Stimulated activated naive B cell treated with anti-CD40 and anti-IgM and Interleukin-4, amounts not matched to agents 10 μg/mL and 1 μg/mL and 100 μg/mL, for 72 hours (primary cell): ENCODE measurements around the gene MGLL.
A peak's percentile ranks its signal among the peaks of the same experiment; 100 is the strongest.

Source experiments
- ATAC-seq, 2 donors: fragments of 150-1000 bp; cut with Tn5 transposase; replicated peaks; 2 replicates each; pipeline ENCODE4 v1.10.0; 2021; ENCODE audit warnings: moderate library complexity in 1 of 2
- DNase-seq: peaks from one replicate; pipeline ENCODE4 v3.0.0; 2021
- H3K27ac Mint-ChIP-seq: one replicate; pipeline ENCODE4 v1.8.0; 2022; ENCODE audit warnings: mild to moderate bottlenecking, mixed read lengths
- H3K27me3 Mint-ChIP-seq, 2 donors: one replicate each; pipeline ENCODE4 v1.8.0; 2022; ENCODE audit warnings: mixed read lengths in 2 of 2
- H3K36me3 Mint-ChIP-seq, 2 donors: one replicate each; pipeline ENCODE4 v1.8.0; 2022; ENCODE audit warnings: mixed read lengths in 2 of 2, mild to moderate bottlenecking in 1 of 2
- H3K4me1 Mint-ChIP-seq, 2 donors: one replicate each; pipeline ENCODE4 v1.8.0; 2022; ENCODE audit warnings: mixed read lengths in 2 of 2, mild to moderate bottlenecking in 1 of 2
- H3K4me3 Mint-ChIP-seq, 2 donors: one replicate each; pipeline ENCODE4 v1.8.0; 2022; ENCODE audit warnings: mild to moderate bottlenecking in 2 of 2, mixed read lengths in 2 of 2, moderate library complexity in 1 of 2
- H3K9me3 Mint-ChIP-seq, 2 donors: one replicate each; pipeline ENCODE4 v1.8.0; 2022; ENCODE audit warnings: mixed read lengths in 2 of 2, mild to moderate bottlenecking in 1 of 2

The MGLL gene

DNA sequence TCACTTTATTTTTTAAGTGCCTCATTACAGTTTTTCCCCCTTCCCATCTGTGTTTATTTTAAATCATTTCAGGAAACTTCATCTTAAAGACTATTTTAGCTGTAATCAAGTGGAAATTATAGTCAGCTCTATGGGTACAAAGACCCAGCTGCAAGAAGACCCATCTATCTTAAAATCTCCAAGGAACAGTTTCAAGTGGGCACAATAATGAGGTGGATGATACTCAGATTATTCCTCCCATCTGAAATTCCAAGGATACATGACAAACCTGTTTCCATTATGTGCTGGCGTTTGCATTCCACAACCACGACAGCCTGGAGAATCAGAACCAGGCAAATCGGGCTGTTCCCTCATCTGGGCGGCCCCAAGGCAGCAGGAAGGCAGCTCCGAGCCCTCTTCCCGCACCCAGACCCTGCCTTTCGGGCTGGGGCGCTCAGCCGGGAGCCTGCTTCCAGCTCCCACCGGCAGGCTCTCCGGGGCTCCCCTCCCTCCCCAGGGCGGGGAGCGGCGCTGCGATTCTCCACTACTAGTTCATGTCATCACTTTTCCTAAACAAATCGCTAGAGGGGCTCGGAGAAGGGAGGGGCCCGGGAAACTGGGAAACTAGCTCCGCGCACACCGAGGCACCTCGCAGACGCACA, at the start of gene MGLL:
Gene MGLL (minus strand): TSS at position 475 of the 641 bp plus-strand sequence. CDS start 197 bp downstream, at position 278.
- Mint-ChIP-seq H3K36me3 (peaks cover 25 to 35% of the 10 kb centered on the region in 2 donors), H3K4me1 (peaks cover 20 to 59% of the 10 kb centered on the region in 2 donors), H3K9me3 (peaks cover 2 to 4% of the 10 kb centered on the region in 2 donors), H3K27me3 (peaks cover 41 to 53% of the 10 kb centered on the region in 2 donors), H3K27ac (peak within 1 kb of the TSS; percentile 94), H3K4me3 (peak within 1 kb of the TSS; percentile 94 to 98)
- DNase-seq (no peak), ATAC-seq (peak; percentile 5 to 10)

DNA sequence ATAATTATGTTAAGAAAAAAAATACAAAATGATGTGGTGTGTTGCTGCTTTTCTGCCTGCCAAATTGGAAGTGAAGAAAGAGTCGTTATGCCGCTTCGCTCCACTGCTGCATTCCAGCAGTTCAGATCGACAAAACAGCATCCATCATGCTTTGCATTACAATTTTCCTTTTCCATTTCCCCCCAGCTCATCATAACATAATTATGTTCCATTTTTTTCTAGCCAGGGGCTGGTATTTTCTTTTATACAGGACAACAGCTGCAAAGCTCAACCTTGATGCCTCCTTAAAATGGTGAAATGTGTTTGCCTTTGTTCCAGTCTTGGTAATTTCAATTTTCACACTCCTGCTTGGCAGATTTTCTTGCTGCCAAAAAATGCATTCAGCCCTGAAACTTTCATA, 47.8 kb upstream of the MGLL start:
- peaks cover 10 to 19% of the 10 kb centered on the region in 2 donors for H3K4me1 Mint-ChIP-seq
- peaks cover 0 to 2% of the 10 kb centered on the region in 2 donors for H3K36me3 Mint-ChIP-seq
- ATAC-seq (no peak), DNase-seq (no peak)
- peaks cover 0 to 3% of the 10 kb centered on the region in 2 donors for H3K27me3 Mint-ChIP-seq
- no peak overlapping the region for H3K27ac Mint-ChIP-seq
- no peak overlapping the region for H3K4me3 Mint-ChIP-seq
- H3K9me3 Mint-ChIP-seq, result peaks cover 8% of the 10 kb centered on the region in 2 donors

DNA sequence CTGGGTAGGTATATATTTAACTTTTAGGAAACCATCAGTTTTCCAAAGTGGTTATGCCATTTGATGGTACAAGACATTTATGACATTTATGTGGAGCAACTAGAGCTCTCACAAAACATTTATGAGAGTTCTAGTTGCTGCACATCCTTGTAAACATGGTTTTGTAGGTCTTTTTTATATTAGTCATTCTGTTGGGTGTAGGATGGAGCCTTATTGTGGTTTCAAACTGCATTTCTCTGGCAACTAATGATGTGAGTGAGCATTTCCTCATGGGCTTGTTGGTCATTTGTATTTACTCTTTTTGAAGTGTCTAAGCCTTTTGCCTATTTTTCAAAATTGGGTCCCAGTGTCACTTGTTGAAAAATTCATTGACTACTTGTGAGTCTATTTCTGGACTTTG, 45.7 kb upstream of the MGLL start:
- peaks cover 0 to 3% of the 10 kb centered on the region in 2 donors for H3K27me3 Mint-ChIP-seq
- peaks cover 0 to 2% of the 10 kb centered on the region in 2 donors for H3K36me3 Mint-ChIP-seq
- H3K4me3 Mint-ChIP-seq, result no peak overlapping the region
- ATAC-seq (peak in 1 of 2 donors; percentile 23), DNase-seq (no peak)
- H3K9me3 Mint-ChIP-seq, result peaks cover 8% of the 10 kb centered on the region in 2 donors
- peaks cover 10 to 23% of the 10 kb centered on the region in 2 donors for H3K4me1 Mint-ChIP-seq
- no peak overlapping the region for H3K27ac Mint-ChIP-seq

DNA sequence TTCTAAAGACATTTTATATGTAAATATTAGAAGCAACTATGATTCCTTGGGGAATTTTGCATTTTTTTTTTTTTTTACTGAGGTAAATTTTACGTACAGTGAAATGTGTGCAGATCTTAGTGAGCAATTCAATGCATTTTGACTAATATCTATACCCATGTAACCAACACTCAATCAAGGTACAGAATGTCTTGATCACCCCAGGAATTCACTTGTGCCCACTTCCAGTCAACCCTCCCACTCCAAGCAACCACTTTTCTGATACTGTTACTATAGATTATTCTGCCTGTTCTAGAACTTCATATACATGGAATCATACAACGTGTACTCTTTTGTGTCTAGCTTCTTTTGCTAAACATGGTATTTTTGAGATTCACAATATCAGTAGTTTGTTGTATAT, 45.1 kb upstream of the MGLL start:
- Mint-ChIP-seq H3K4me1 (peaks cover 10 to 23% of the 10 kb centered on the region in 2 donors), H3K36me3 (peaks cover 0 to 2% of the 10 kb centered on the region in 2 donors), H3K27ac (no peak overlapping the region), H3K27me3 (peaks cover 0 to 3% of the 10 kb centered on the region in 2 donors), H3K9me3 (peaks cover 8% of the 10 kb centered on the region in 2 donors), H3K4me3 (no peak overlapping the region)
- DNase-seq (no peak), ATAC-seq (no peak)

DNA sequence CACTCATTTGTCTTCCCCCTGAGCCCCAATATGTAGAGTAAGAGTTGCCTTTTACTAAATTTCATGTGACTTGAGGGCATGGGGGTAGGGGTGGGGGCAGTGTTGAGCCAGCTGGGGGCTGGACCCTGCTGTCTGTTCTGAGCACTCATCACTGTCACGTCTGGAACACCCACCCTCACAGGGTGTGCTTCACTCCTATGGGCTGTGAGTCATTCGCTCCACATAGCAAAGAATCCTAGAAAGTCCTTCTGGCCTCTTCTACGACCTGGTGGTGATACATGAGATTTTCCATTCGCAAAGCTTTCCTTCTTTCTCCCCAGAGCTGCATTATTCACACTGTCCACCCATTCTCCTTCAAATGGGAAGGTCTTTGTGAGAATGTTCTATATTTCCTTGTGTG, 43.6 kb upstream of the MGLL start:
- Mint-ChIP-seq H3K36me3 (peaks cover 0 to 2% of the 10 kb centered on the region in 2 donors), H3K27me3 (no peaks in the 10 kb centered on the region), H3K4me1 (peaks cover 7 to 19% of the 10 kb centered on the region in 2 donors), H3K4me3 (no peak overlapping the region), H3K27ac (no peak overlapping the region), H3K9me3 (peaks cover 8% of the 10 kb centered on the region in 2 donors)
- ATAC-seq (peak; percentile 62 to 63), DNase-seq (no peak)

DNA sequence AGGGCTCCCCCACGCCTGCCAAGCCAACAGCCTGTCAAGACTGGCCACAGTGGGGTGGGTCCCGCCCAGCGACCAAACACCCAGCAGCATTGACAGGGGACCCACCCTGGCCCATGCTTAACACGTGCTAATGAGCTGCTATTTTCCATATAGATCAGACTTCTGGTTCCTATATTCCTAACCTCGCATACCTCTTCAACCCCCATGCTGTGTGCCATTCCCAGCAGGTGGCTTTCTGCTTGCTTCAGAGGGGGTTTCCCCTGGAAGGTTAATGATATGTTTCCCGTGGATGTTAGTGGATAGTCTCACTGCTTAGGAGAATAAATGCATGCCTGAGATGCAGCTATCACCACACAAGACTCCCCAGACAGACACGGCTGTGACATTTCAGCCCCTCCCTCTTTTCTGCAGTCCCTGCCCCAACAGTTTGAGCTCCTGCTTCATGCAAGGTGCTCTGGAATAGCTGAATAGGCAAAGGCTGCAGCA, 37.9 kb upstream of the MGLL start:
- DNase-seq, result no peak
- no peak overlapping the region for H3K27ac Mint-ChIP-seq
- H3K4me1 Mint-ChIP-seq, result peaks cover 2 to 20% of the 10 kb centered on the region in 2 donors
- ATAC-seq, result no peak
- no peaks in the 10 kb centered on the region for H3K27me3 Mint-ChIP-seq
- H3K36me3 Mint-ChIP-seq, result peaks cover 0 to 1% of the 10 kb centered on the region in 2 donors
- no peak overlapping the region for H3K4me3 Mint-ChIP-seq
- H3K9me3 Mint-ChIP-seq, result peaks cover under 1 to 2% of the 10 kb centered on the region in 2 donors

DNA sequence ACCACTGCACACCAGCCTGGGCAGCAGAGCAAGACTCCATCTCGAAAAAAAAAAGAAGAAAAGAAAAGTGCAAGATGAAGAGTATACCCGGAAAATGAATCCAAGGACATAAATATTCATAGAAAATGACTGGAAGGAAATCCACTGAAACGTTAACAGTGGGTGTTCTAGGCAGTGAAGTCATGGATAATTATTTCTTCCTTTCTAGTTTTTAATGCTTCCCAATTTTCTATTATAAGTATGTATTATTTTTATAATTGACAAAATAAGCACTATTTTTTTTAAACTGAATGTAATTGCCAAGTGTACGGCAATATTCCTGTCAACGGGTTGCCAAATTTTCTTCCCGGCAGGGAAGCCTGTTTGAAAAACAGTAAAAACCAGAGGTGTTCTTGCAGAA, 37.4 kb upstream of the MGLL start:
- peaks cover 2 to 15% of the 10 kb centered on the region in 2 donors for H3K4me1 Mint-ChIP-seq
- ATAC-seq, result no peak

DNA sequence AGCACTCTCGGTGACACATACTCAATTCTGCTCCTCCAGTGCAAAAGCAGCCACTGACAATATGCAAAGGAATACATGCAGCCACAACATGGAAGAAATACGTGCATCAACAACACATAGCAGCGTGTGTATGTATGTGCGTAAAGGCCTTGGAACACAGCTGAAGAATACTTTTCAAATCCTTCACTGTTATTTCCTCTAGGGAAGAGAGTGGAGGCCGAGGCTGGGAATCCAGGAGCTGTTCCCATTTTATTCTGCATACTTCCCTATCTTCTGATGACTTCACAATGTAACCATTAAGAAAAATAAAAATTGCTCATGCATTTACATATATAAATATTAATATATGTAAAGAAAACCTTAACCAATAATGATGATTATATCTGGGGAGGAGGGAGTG, 36.6 kb upstream of the MGLL start:
- peaks cover 2 to 15% of the 10 kb centered on the region in 2 donors for H3K4me1 Mint-ChIP-seq
- H3K27me3 Mint-ChIP-seq, result peaks cover 1 to 4% of the 10 kb centered on the region in 2 donors
- no peak overlapping the region for H3K27ac Mint-ChIP-seq
- H3K9me3 Mint-ChIP-seq, result peaks cover 0 to 2% of the 10 kb centered on the region in 2 donors
- DNase-seq (no peak), ATAC-seq (no peak)
- H3K4me3 Mint-ChIP-seq, result no peak overlapping the region
- peaks cover 0 to 1% of the 10 kb centered on the region in 2 donors for H3K36me3 Mint-ChIP-seq

More for the DNA sequence above, 37.4 kb upstream of the MGLL start:
- H3K4me3 Mint-ChIP-seq, result no peak overlapping the region
- H3K27me3 Mint-ChIP-seq, result no peaks in the 10 kb centered on the region
- DNase-seq, result no peak
- peaks cover 0 to 2% of the 10 kb centered on the region in 2 donors for H3K9me3 Mint-ChIP-seq
- no peak overlapping the region for H3K27ac Mint-ChIP-seq
- H3K36me3 Mint-ChIP-seq, result peaks cover 0 to 1% of the 10 kb centered on the region in 2 donors

DNA sequence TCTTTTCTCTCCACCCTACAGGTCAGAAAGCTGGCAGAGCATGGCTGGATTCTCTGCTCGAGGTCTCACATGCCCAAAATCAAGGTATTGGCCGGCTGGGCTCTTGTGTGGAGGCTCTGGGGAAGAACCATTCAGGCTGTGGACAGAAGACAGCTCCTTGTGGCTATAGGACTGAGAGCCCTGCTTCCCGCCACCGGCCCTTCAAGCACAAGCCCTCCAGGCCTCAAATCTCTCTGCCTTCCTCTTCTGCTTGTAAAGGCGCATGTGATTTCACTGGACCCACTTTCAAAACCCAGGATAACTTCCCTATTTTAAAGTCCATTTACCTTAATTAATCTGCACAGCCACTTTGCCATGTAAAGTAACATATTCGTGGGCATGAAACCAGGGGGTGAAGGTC, 36.2 kb upstream of the MGLL start:
- DNase-seq, result no peak
- Mint-ChIP-seq H3K9me3 (peaks cover 0 to 2% of the 10 kb centered on the region in 2 donors), H3K4me3 (no peak overlapping the region), H3K27ac (no peak overlapping the region), H3K27me3 (peaks cover 5 to 8% of the 10 kb centered on the region in 2 donors), H3K36me3 (peaks cover 0 to 1% of the 10 kb centered on the region in 2 donors), H3K4me1 (peaks cover 2 to 15% of the 10 kb centered on the region in 2 donors)
- no peak for ATAC-seq

DNA sequence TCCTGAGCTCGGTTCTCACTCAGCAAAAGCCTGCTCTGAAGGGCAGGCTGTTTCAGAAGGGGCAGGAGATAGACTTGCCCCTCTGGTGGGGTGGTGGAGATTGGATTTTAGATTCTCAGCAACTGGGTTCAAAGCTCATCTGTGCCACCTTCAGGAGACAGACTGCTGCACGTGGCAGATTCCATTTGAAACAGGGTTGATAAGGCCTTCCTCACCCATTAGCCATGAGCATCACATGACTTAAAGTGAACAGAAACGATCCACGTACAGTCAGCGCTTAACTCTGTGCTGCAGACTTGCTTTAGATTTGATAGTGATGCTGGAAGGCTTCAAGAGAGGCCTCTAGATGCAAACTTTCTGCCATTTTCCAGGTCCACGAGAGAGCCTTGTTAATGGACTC, 35.0 kb upstream of the MGLL start:
- peaks cover 2 to 15% of the 10 kb centered on the region in 2 donors for H3K4me1 Mint-ChIP-seq
- H3K27me3 Mint-ChIP-seq, result peaks cover 6 to 8% of the 10 kb centered on the region in 2 donors
- H3K27ac Mint-ChIP-seq, result no peak overlapping the region

DNA sequence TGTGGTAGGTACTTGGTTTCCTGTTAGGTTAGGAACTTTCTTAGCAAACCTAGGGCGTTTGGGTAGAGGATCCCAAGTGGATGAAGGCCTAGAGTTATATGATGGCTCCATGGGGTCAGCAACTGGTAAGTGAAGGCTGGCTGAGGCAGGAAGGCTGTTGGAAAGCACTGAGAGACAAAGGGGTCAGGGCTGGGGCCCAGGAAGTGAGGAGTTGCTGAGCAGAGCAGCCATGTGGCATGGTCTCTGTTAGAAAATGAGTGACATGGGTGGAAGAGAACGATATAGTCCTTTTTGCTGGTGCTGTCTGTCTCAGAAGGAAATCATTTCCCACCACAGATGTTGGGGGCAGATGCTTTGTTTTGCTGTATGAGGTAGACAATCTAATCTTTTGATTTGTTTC, 34.5 kb upstream of the MGLL start:
- H3K4me1 Mint-ChIP-seq, result peaks cover 2 to 15% of the 10 kb centered on the region in 2 donors
- no peak for DNase-seq
- H3K36me3 Mint-ChIP-seq, result peaks cover 0 to 1% of the 10 kb centered on the region in 2 donors
- no peak for ATAC-seq
- peak overlapping the region; percentile 70 for H3K27ac Mint-ChIP-seq
- peaks cover 0 to 2% of the 10 kb centered on the region in 2 donors for H3K9me3 Mint-ChIP-seq
- no peak overlapping the region for H3K4me3 Mint-ChIP-seq
- H3K27me3 Mint-ChIP-seq, result peaks cover 6 to 8% of the 10 kb centered on the region in 2 donors

More for the DNA sequence above, 35.0 kb upstream of the MGLL start:
- Mint-ChIP-seq H3K4me3 (no peak overlapping the region), H3K9me3 (peaks cover 0 to 2% of the 10 kb centered on the region in 2 donors), H3K36me3 (peaks cover 0 to 1% of the 10 kb centered on the region in 2 donors)
- DNase-seq (no peak), ATAC-seq (peak; percentile 63)

DNA sequence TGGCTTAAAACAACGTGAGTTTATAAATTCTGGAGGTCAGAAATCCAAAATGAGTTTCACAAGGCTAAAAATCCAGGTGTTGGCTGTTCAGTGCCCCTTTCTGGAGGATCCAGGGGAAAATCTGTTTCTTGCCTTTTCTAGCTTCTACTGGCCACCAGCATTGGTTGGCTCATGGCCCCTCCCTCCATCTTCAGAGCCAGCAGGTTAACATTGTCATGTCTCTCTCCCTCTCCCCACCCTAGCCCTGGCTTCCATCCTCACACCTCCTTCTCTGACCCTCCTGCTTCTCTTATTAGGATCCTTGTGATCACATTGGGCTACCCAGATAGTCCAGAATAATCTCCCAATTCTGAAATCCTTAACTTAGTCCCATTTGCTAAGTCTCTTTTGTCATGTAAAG, 32.9 kb upstream of the MGLL start:
- Mint-ChIP-seq H3K27me3 (peaks cover 6 to 8% of the 10 kb centered on the region in 2 donors), H3K4me1 (peaks cover 2 to 15% of the 10 kb centered on the region in 2 donors), H3K4me3 (no peak overlapping the region), H3K27ac (peak overlapping the region; percentile 40), H3K9me3 (peaks cover 0 to 2% of the 10 kb centered on the region in 2 donors), H3K36me3 (peaks cover 0 to 1% of the 10 kb centered on the region in 2 donors)
- DNase-seq, result no peak
- no peak for ATAC-seq

DNA sequence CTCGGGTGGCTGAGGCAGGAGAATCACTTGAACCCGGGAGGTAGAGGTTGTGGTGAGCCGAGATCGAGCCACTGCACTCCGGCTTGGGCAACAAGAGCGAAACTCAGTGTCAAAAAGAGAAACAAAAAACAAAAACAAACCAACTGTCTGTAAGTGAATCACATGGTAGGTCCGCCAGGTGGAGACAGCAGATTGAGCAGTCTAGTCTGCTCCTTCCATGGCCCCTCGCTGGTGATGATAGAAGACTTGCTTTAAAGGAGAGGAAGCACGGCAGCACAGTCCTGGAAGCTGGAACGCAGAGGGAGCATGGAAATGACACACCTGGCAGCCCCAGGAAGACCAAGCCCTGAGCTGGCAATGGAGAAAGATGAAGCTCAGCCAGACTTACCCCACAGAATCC, 31.4 kb upstream of the MGLL start:
- Mint-ChIP-seq H3K9me3 (peaks cover 0 to 2% of the 10 kb centered on the region in 2 donors), H3K27ac (no peak overlapping the region), H3K4me1 (peaks cover 2 to 13% of the 10 kb centered on the region in 2 donors)

DNA sequence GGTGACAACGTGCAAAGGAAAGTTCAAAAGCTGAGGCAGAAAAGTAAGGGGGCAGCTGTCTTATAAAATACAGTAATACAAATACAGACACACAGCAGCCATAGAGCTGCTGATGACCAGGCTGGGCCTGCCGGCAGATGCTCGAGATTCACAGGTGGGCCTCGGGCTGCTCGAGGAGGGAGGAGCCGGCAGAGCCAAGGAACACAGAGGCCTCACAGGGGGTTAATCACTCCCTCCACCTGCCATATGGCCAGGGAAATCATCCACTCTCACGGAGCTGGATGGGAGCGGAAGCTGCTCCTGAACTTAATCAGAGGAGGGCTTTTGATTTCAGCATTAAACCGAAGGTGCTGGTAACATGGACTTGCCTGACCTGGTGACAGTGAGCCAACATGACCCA, 29.6 kb upstream of the MGLL start:
- Mint-ChIP-seq H3K27ac (no peak overlapping the region), H3K9me3 (peaks cover 0 to 2% of the 10 kb centered on the region in 2 donors), H3K4me1 (peaks cover 2 to 4% of the 10 kb centered on the region in 2 donors), H3K4me3 (no peak overlapping the region), H3K36me3 (peaks cover 0 to 1% of the 10 kb centered on the region in 2 donors), H3K27me3 (peaks cover 11 to 12% of the 10 kb centered on the region in 2 donors)
- ATAC-seq, result no peak
- no peak for DNase-seq

More for the DNA sequence above, 31.4 kb upstream of the MGLL start:
- H3K36me3 Mint-ChIP-seq, result peaks cover 0 to 1% of the 10 kb centered on the region in 2 donors
- no peak for DNase-seq
- H3K27me3 Mint-ChIP-seq, result peaks cover 6 to 9% of the 10 kb centered on the region in 2 donors
- no peak for ATAC-seq
- H3K4me3 Mint-ChIP-seq, result no peak overlapping the region

DNA sequence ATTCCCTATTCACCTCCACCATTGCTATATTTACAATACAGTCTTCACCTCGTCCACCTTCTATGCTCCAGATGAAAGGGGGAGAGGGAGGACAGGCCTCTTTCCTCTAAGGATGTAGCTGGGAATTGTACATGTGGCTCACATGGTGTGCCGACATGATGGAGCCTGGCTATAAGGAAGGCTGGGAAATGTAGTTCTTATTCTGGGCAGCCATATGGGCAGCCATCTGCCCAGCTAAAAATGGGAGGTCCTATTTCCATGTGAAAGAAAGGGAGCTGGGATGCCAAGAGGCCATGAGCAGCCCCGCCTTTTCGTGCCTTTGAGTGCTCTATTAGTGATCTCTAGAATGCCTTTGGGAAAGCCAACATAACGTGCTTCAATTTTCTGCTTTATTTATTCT, 27.1 kb upstream of the MGLL start:
- no peak overlapping the region for H3K27ac Mint-ChIP-seq

More for the DNA sequence above, 27.1 kb upstream of the MGLL start:
- Mint-ChIP-seq H3K4me3 (no peak overlapping the region), H3K27me3 (peaks cover 11 to 12% of the 10 kb centered on the region in 2 donors), H3K36me3 (no peaks in the 10 kb centered on the region), H3K4me1 (peaks cover 0 to 12% of the 10 kb centered on the region in 2 donors), H3K9me3 (no peaks in the 10 kb centered on the region)
- ATAC-seq (no peak), DNase-seq (no peak)
